ENCODE measurements around the gene CELSR2.

CELSR2 gene

GRCh38 chr1:109306832-109307273 is 57.5 kb downstream of the CELSR2 start, which contains the start of gene MYBPHL:
Gene MYBPHL (minus strand): TSS chr1:109307011. CDS start chr1:109306991, 20 bp downstream.
- DNase-seq (no peak), ATAC-seq (no peak)

- ATAC-seq (peak; percentile 83), DNase-seq (peak; percentile 15)
These were observed 58.1 kb downstream of the CELSR2 start for GRCh38 chr1:109307274-109308021.

DNA sequence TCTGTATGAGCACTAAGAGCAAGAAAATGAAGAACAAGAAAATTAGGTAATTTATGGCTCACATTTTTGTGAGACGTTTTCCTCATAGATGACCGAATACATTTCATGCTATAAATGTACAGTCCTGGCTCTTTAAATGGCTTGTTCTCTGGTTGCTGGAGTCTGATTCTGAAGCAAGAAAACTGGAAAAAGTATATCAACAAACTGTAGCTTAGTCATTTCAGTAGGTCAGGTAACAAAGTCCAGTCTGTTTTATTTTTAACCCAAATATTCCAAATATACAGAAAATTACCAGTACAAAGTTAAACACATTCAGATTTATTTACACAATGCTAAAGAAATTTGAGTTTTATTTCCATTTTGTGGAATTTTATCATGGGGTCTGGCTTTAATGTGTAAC is 60.0 kb downstream of the CELSR2 start:
- no peak for DNase-seq
- ATAC-seq, result no peak

- ATAC-seq, result no peak
- DNase-seq, result no peak
These were observed 62.9 kb downstream of the CELSR2 start for GRCh38 chr1:109312246-109312645.

DNA sequence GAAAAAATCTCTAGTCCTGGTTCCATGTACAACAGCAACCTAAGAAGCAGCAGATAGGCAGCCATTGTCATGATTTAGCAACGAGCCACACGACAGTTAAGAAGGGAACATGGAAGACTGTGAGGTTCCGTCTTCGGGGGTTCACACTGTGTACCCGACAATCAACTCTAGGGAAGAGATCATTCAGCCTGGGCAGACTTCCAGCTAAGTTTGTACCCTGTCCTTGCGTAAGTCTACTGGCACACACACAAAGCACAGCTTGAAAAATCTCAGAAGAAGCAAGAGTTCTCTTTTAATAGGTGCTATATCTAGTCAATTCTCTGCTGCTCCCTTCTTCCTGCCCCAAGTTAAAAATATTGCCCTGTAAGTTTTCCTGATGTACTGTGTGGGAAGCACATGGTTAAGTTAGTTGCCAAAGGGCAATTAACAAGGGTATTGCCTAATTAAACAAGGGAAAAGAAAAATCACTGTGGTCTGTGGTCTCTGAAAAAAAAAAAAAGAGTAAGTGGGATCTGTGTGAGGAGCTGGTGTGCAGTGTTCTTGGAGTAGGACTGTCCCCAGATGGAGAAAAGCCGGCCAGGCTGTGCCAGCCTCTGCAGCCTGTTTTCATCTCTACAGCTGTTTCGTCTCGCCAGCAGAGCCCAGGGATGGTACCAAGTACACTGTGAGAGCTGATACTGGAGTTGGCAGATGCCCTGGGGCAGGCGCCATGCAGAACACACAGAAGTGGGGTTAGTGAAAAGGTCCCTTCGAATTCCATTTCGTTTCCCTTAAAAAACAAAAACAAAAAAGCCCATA is 63.8 kb downstream of the CELSR2 start:
- DNase-seq, result no peak
- ATAC-seq, result no peak

- no peak for ATAC-seq
- no peak for DNase-seq
These were observed 65.5 kb downstream of the CELSR2 start for GRCh38 chr1:109314795-109315194.

- no peak for DNase-seq
- no peak for ATAC-seq
These were observed 65.9 kb downstream of the CELSR2 start for GRCh38 chr1:109315288-109315687.

DNA sequence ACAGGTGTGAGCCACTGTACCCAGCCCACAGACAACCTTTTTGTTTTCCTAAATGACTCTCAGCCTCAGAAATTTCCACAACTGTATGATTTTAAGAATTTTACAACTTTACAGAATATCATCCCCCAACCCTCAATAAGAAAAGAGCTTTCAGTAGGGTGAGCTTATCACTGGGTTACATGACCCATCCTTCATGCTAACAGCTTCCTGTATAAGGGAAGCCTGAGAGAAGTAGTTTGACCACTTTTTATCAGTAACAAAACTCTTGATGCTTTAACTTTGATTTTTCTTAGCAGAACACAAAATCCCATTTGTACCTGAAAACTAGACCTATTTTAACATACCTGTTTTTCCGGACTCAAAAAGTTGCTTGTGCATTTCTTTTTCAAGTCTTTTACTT is 67.2 kb downstream of the CELSR2 start:
- DNase-seq, result no peak
- ATAC-seq, result no peak

- no peak for ATAC-seq
- DNase-seq, result no peak
These were observed 69.8 kb downstream of the CELSR2 start for GRCh38 chr1:109319114-109319513.

GRCh38 chr1:109322974-109323373 is 73.6 kb downstream of the CELSR2 start:
- no peak for ATAC-seq

More at GRCh38 chr1:109322974-109323373, 73.6 kb downstream of the CELSR2 start:
- no peak for DNase-seq

Measured in stimulated activated naive CD8-positive, alpha-beta T cell treated with anti-CD3 and anti-CD28 coated beads, Interleukin-15, Interleukin-2, amounts not matched to agents 100 U/mL and 50 U/mL, for 24 hours (primary cell).